Measurements from ENCODE around the gene CSRP2. TPM values are rescaled to one million over a fixed set of nuclear protein-coding genes. Genes with fewer than 3 reads are reported as not detected.

CSRP2 gene
- total RNA-seq, 1 experiment from 2014 or later: 157 TPM

- CTCF ChIA-PET: no interaction called here
These were observed 41.6 kb upstream of the CSRP2 start for GRCh38 chr12:76920172-76921099.

GRCh38 chr12:76919383-76920171 lies 40.8 kb upstream of the CSRP2 start:
- Mint-ChIP-seq H3K36me3 (no peaks in the 10 kb centered on the region), H3K27ac (no peak overlapping the region), H3K27me3 (ENCODE audit: low read depth) (no peaks in the 10 kb centered on the region), H3K4me1 (peaks cover 28% of the 10 kb centered on the region), H3K9me3 (no peaks in the 10 kb centered on the region), H3K4me3 (no peak overlapping the region)
- DNase-seq (ENCODE audit: low spot score) (no peak), ATAC-seq (no peak)
- TF ChIP-seq RELA (CRISPR knock-in tag; IDR thresholded peaks at IDR 0.05; ENCODE audit: borderline replicate concordance) (no peak), ZNF671 (CRISPR knock-in tag; IDR thresholded peaks at IDR 0.05) (no peak), E2F1 (CRISPR knock-in tag; IDR thresholded peaks at IDR 0.05) (no peak), TEAD1 (CRISPR knock-in tag; IDR thresholded peaks at IDR 0.05) (no peak), NFE2L1 (CRISPR knock-in tag; IDR thresholded peaks at IDR 0.05) (no peak), ZNF532 (CRISPR knock-in tag; IDR thresholded peaks at IDR 0.05; ENCODE audit: borderline replicate concordance) (no peak)
- ChIA-PET CTCF (no interaction called here), POLR2A (no interaction called here)

More at GRCh38 chr12:76920172-76921099, 41.6 kb upstream of the CSRP2 start:
- DNase-seq (ENCODE audit: low spot score) (no peak), ATAC-seq (peak; percentile 76)
- Mint-ChIP-seq H3K27ac (peak overlapping the region; percentile 4), H3K9me3 (no peaks in the 10 kb centered on the region), H3K4me1 (peaks cover 28% of the 10 kb centered on the region), H3K27me3 (ENCODE audit: low read depth) (no peaks in the 10 kb centered on the region), H3K36me3 (no peaks in the 10 kb centered on the region), H3K4me3 (no peak overlapping the region)
- TF ChIP-seq MAX (CRISPR knock-in tag; IDR thresholded peaks at IDR 0.05): no peak
- peak; percentile 28; the same call in 1 of the 2 replicates for TF ChIP-seq TP53 (CRISPR knock-in tag; IDR thresholded peaks at IDR 0.05)
- no peak for TF ChIP-seq TCF7 (CRISPR knock-in tag; IDR thresholded peaks at IDR 0.05; ENCODE audit: low read depth)
- POLR2A ChIA-PET: no interaction called here

GRCh38 chr12:76916170-76916540 lies 37.3 kb upstream of the CSRP2 start:
- no peak for ATAC-seq
- Mint-ChIP-seq H3K27me3 (ENCODE audit: low read depth) (no peaks in the 10 kb centered on the region), H3K4me3 (no peak overlapping the region), H3K27ac (no peak overlapping the region), H3K4me1 (peaks cover 31% of the 10 kb centered on the region), H3K36me3 (no peaks in the 10 kb centered on the region), H3K9me3 (no peaks in the 10 kb centered on the region)
- TF ChIP-seq ZNF425 (CRISPR knock-in tag; conservative IDR thresholded peaks at IDR 0.05): no peak
- no peak for TF ChIP-seq AFF4 (CRISPR knock-in tag; IDR thresholded peaks at IDR 0.05; ENCODE audit: borderline replicate concordance)
- no peak for DNase-seq (ENCODE audit: low spot score)
- ChIA-PET POLR2A (no interaction called here), CTCF (interaction anchor here (0.9 to 1.6 kb wide), 2 partner anchors 11 to 95 kb away, joined by 3 to 4 read pairs; no protein-coding TSS in a partner anchor)

Data from WTC11 (cell line).